HEK293 (cell line): Measurements from ENCODE around the gene ARFGAP1.

Experiments used
- CTCF ChIA-PET: fragments of 350-600 bp; formaldehyde crosslinking; extraction: SDS; loops from one replicate; lab custom pipeline; 2021; ENCODE audit warnings: antibody characterized with exemption; lab: Yijun Ruan, JAX
- POLR2A ChIA-PET: fragments of 300-600 bp; formaldehyde crosslinking; extraction: SDS; loops from one replicate; lab custom pipeline; 2020; ENCODE audit warnings: antibody characterized with exemption, inconsistent platforms; lab: Yijun Ruan, JAX
- H3K27ac ChIP-seq: fragments of 200-500 bp; sonication (Bioruptor generic); 2 replicates; pipeline ENCODE4 v1.5.1; 2014; ENCODE audit warnings: low read depth, low read length, control low read depth, inconsistent platforms; ENCODE audit errors: extremely low read depth
- H3K36me3 ChIP-seq, 2 experiments: fragments of 200-500 bp in 1 of 2; sonication (Bioruptor generic) in 1 of 2; 1 replicate in 1 of 2; 2 replicates in 1 of 2; pipeline ENCODE4 v1.5.1; 2014 to 2017; ENCODE audit warnings: inconsistent platforms in 2 of 2, low read length in 2 of 2; ENCODE audit not compliant: control insufficient read depth in 2 of 2, insufficient read depth in 1 of 2
- H3K4me1 ChIP-seq: fragments of 200-500 bp; sonication (Bioruptor generic); 2 replicates; pipeline ENCODE4 v1.5.1; 2014; ENCODE audit warnings: mild to moderate bottlenecking, low read length, inconsistent platforms; ENCODE audit not compliant: control insufficient read depth, insufficient read depth
- H3K4me3 ChIP-seq: 2 replicates; pipeline ENCODE4 v1.5.1; 2011; ENCODE audit warnings: low read depth, mild to moderate bottlenecking, control low read depth, low read length, moderate library complexity
- H3K9me3 ChIP-seq: fragments of 200-500 bp; sonication (Bioruptor generic); 2 replicates; pipeline ENCODE4 v1.5.1; 2014; ENCODE audit warnings: low read depth, low read length, inconsistent platforms; ENCODE audit not compliant: control insufficient read depth, insufficient read depth
- BCL11A ChIP-seq: fragments of 450-650 bp; formaldehyde crosslinking; IDR thresholded peaks from 2 replicates; pipeline ENCODE4 v1.5.1; 2016; ENCODE audit warnings: low read depth, missing biosample characterization, missing genetic modification characterization
- GLIS2 ChIP-seq: fragments of 450-650 bp; formaldehyde crosslinking; IDR thresholded peaks from 2 replicates; pipeline ENCODE4 v1.5.1; 2016; ENCODE audit warnings: missing biosample characterization, missing genetic modification characterization
- RBAK ChIP-seq: fragments of 450-650 bp; formaldehyde crosslinking; IDR thresholded peaks from 2 replicates; pipeline ENCODE4 v1.5.1; 2016; ENCODE audit warnings: missing biosample characterization, missing genetic modification characterization
- SP2 ChIP-seq: fragments of 450-650 bp; formaldehyde crosslinking; IDR thresholded peaks from 2 replicates; pipeline ENCODE4 v1.5.1; 2016; ENCODE audit warnings: missing biosample characterization, missing genetic modification characterization
- WT1 ChIP-seq: fragments of 450-650 bp; formaldehyde crosslinking; IDR thresholded peaks from 2 replicates; pipeline ENCODE4 v1.5.1; 2016; ENCODE audit warnings: missing biosample characterization, missing genetic modification characterization
- ZBTB21 ChIP-seq: fragments of 450-650 bp; formaldehyde crosslinking; IDR thresholded peaks from 2 replicates; pipeline ENCODE4 v1.5.1; 2017; ENCODE audit warnings: missing biosample characterization, missing genetic modification characterization
- ZNF292 ChIP-seq: fragments of 450-650 bp; formaldehyde crosslinking; IDR thresholded peaks from 2 replicates; pipeline ENCODE4 v1.5.1; 2016; ENCODE audit warnings: low read depth, missing biosample characterization, missing genetic modification characterization, borderline replicate concordance
- ZNF404 ChIP-seq: fragments of 450-650 bp; formaldehyde crosslinking; IDR thresholded peaks from 2 replicates; pipeline ENCODE4 v1.5.1; 2017; ENCODE audit warnings: missing biosample characterization, missing genetic modification characterization
- ZNF501 ChIP-seq: fragments of 450-650 bp; formaldehyde crosslinking; IDR thresholded peaks from 2 replicates; pipeline ENCODE4 v1.5.1; 2016; ENCODE audit warnings: missing biosample characterization, missing genetic modification characterization
- ZNF529 ChIP-seq: fragments of 450-650 bp; formaldehyde crosslinking; IDR thresholded peaks from 2 replicates; pipeline ENCODE4 v1.5.1; 2017; ENCODE audit warnings: missing genetic modification characterization, missing biosample characterization; ENCODE audit not compliant: insufficient replicate concordance
- ZNF580 ChIP-seq: fragments of 450-650 bp; formaldehyde crosslinking; IDR thresholded peaks from 2 replicates; pipeline ENCODE4 v1.5.1; 2016; ENCODE audit warnings: missing biosample characterization, missing genetic modification characterization
- ZNF645 ChIP-seq: fragments of 450-650 bp; formaldehyde crosslinking; IDR thresholded peaks from 2 replicates; pipeline ENCODE4; 2016; ENCODE audit warnings: missing biosample characterization, missing genetic modification characterization
- ZNF792 ChIP-seq: fragments of 450-650 bp; formaldehyde crosslinking; IDR thresholded peaks from 2 replicates; pipeline ENCODE4 v1.5.1; 2016; ENCODE audit warnings: missing biosample characterization, missing genetic modification characterization
- ZXDB ChIP-seq: fragments of 450-650 bp; formaldehyde crosslinking; IDR thresholded peaks from 2 replicates; pipeline ENCODE4 v1.5.1; 2016; ENCODE audit warnings: missing biosample characterization, missing genetic modification characterization
- TF ChIP-seq, protein P1 (sequence below): fragments of 450-650 bp; formaldehyde crosslinking; conservative IDR thresholded peaks from 2 replicates; pipeline ENCODE4 v1.5.1; 2016; ENCODE audit warnings: low read depth, missing biosample characterization, missing genetic modification characterization

Gene ARFGAP1

DNA sequence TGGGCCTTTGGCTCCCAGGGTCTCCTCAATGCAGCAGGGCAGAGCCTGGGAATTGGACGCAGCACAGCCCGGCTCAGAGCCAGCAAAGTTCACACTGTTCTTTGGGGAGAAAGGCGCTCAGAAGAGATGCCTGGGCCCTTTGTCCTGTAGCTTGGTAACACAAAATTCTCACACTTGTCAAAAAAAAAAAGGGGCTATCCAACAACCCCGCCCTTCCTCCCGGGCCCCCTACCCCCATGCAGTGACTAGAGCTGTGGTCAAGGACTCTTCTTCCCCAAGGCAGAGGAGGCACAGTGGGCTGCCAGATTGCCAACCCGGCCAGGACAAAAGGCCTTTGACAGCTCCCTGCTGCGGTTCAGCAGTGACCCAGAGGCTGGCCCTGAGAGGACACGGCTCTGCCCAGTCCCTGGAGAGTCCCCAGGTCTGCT lies 20.3 kb upstream of the ARFGAP1 start (continued):
- no peak for TF ChIP-seq ZNF645 (tag by site-specific recombination)
- no peak for TF ChIP-seq RBAK (tag by site-specific recombination)
- TF ChIP-seq ZNF580 (tag by site-specific recombination): no peak
- no peak for TF ChIP-seq ZNF404 (tag by site-specific recombination)

GRCh38 chr20:63253065-63253437 lies 19.6 kb upstream of the ARFGAP1 start:
- TF ChIP-seq GLIS2 (tag by site-specific recombination) (no peak), ZXDB (tag by site-specific recombination) (no peak), WT1 (tag by site-specific recombination) (no peak), BCL11A (tag by site-specific recombination) (no peak), ZNF792 (tag by site-specific recombination) (no peak), ZNF292 (tag by site-specific recombination) (no peak), ZNF501 (no peak), ZBTB21 (tag by site-specific recombination) (no peak), SP2 (tag by site-specific recombination) (no peak), ZNF529 (tag by site-specific recombination) (no peak), ZNF645 (tag by site-specific recombination) (no peak)
- TF ChIP-seq, protein P1, sequence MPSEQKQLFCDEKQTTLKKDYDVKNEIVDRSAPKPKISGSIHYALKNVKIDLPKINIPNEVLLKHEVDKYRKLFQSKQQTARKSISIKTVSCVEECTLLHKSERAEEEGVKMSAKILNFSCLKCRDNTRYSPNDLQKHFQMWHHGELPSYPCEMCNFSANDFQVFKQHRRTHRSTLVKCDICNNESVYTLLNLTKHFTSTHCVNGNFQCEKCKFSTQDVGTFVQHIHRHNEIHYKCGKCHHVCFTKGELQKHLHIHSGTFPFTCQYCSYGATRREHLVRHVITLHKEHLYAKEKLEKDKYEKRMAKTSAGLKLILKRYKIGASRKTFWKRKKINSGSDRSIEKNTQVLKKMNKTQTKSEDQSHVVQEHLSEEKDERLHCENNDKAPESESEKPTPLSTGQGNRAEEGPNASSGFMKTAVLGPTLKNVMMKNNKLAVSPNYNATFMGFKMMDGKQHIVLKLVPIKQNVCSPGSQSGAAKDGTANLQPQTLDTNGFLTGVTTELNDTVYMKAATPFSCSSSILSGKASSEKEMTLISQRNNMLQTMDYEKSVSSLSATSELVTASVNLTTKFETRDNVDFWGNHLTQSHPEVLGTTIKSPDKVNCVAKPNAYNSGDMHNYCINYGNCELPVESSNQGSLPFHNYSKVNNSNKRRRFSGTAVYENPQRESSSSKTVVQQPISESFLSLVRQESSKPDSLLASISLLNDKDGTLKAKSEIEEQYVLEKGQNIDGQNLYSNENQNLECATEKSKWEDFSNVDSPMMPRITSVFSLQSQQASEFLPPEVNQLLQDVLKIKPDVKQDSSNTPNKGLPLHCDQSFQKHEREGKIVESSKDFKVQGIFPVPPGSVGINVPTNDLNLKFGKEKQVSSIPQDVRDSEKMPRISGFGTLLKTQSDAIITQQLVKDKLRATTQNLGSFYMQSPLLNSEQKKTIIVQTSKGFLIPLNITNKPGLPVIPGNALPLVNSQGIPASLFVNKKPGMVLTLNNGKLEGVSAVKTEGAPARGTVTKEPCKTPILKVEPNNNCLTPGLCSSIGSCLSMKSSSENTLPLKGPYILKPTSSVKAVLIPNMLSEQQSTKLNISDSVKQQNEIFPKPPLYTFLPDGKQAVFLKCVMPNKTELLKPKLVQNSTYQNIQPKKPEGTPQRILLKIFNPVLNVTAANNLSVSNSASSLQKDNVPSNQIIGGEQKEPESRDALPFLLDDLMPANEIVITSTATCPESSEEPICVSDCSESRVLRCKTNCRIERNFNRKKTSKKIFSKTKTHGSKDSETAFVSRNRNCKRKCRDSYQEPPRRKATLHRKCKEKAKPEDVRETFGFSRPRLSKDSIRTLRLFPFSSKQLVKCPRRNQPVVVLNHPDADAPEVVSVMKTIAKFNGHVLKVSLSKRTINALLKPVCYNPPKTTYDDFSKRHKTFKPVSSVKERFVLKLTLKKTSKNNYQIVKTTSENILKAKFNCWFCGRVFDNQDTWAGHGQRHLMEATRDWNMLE (tag by site-specific recombination): no peak
- no peak overlapping the region for H3K4me3 ChIP-seq
- H3K27ac ChIP-seq: no peak overlapping the region
- ChIA-PET POLR2A (interaction anchor here (1.1 kb wide), 1 partner anchor 29 kb away, joined by 6 read pairs; no protein-coding TSS in a partner anchor), CTCF (interaction anchor here (0.7 to 4.1 kb wide), 5 partner anchors 11 to 222 kb away, joined by 3 to 53 read pairs (median 4); partner anchors contain the start of gene BIRC7)
- H3K36me3 ChIP-seq: no peaks in the 10 kb centered on the region
- H3K4me1 ChIP-seq: no peaks in the 10 kb centered on the region
- no peaks in the 10 kb centered on the region for H3K9me3 ChIP-seq
